ENCODE measurements around the gene RANBP9. TPM values are rescaled to one million over a fixed set of nuclear protein-coding genes. Genes with fewer than 3 reads are reported as not detected.
A peak's percentile ranks its signal among the peaks of the same experiment; 100 is the strongest.

RANBP9 gene
- total RNA-seq, 1 donor from 2014 or later = 58.9 TPM

DNA sequence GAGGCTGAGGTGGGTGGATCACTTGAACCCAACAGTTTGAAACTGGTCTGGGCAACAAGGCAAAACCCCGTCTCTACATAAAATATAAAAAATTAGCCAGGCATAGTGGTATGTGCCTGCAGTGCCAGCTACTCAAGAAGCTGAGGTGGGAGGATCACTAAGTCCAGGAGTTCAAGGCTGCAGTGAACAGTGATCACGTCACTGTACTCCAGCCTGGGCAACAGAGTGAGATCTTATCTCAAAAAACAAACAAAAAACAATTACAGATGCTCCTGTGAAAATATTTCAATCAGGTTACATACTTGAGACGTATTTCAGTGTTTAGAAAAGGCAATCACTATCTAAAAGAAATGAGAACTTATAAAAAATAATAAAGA, 33.8 kb downstream of the RANBP9 start:
- ATAC-seq = no peak

DNA sequence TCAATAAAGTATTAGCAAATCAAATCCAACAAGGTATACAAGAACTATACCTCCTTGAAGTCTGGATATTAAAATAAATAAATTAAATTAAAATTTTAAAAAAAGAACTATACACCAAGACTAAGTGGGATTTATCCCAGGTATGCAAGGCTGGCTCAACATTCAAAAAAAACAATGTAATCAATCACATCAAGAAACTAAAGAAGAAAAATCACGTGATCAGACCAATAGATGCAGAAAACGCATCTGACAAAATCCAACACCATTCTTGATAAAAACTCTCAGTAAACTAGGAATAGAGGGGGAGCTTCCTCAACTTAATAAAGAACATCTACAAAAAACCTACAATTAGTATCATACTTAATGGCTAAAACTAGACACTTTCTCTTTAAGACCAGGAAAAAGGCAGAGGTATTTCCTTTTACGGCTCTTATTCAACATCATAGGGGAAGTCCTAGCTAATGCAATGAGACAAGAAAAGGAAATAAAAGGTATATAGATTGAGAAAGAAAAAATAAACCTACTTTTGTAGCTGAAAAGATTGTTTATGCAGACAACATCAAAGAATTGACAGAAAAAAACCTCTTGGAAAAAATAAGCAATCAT, 35.0 kb downstream of the RANBP9 start:
- no peak for ATAC-seq

DNA sequence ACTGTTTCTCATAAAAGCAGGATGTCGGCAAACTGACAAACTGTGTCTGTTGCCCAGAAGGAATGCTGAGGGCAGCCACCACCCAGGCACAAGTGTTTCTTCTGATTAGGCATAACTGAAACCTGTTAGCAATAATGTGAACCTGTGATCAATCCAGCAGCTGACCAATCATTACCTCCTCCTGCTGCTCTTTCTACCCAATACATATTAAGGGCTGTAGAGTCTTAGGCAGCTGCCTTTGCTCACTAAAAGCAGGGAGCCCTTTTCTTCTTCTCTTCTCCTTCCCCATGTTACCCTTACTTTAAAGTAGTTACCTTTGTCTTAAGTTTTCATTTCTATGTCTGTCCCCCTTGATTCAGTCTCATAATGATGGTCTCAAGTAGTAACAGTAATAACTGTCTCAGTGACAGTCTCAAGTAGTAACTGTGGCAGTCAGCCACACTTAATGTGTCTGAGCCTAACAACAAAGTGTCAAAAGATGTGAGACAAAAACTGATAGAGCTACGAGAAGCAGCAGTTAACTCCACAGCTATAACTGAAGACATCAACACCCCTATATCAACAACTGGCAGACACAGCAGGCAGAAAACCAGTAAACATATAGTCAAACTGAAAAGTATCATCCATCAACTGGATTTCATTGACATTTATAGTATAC, 37.0 kb downstream of the RANBP9 start:
- ATAC-seq = no peak

DNA sequence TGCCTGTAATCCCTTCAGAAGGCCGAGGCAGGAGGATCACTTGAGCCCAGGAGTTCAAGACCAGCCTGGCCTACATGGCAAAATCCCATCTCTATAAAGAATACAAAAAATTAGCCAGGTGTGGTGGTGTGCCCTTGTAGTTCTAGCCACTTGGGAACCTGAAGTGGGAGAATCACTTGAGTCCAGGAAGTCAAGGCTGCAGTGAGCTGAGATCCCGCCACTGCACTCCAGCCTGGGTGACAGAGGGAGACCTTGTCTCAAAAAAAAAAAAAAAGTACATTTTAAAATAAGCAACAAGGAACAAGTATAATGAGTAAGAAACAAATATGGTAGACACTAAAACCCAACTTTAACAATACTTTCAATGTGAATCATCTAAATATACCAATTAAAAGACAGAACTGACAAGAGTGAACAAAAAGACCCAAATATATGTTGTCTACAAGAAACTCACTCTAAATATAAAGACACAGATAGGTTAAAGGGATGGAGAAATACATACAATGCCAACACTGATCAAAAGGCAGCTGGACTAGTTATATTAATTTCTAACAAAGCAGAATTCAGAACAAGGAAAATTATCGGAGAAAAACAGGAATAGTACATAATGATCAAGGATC, 37.7 kb downstream of the RANBP9 start:
- no peak for ATAC-seq

DNA sequence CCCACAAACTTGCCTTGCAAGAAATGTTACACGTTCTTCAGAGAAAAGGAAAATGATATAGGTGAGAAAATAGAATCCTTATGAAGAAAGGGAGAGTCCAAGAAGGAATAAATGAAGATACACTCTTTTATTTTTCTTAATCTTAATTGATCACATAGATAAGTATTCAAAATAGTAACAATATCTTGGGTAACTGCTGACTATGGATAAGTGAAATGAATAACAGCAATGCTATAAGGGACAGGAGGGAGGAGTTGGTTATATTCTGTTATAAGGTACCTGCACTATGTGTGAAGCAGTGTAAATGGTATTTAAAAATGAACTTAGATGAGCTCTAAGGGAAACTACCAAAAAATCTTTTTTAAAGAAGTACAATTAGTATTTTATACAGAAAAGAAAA, 38.3 kb downstream of the RANBP9 start:
- no peak for ATAC-seq

DNA sequence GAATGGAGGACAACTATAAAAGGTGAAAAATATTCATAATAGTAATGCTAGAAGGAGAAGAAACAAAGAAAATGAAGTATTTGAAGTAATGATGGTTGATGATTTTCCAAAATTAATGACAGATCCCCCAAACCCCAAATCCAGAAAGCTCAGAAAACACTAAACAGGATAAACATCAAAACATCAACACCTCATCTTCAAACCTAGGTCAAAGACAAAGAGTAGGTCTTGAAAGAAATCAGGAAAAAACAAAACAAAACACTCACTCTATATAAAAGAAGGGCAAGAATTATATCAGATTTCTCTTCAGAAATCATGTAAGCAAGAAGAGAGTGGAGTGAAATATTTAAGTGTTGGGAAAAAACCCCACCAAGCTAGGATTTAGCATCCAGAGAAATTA, 38.7 kb downstream of the RANBP9 start:
- no peak for ATAC-seq

DNA sequence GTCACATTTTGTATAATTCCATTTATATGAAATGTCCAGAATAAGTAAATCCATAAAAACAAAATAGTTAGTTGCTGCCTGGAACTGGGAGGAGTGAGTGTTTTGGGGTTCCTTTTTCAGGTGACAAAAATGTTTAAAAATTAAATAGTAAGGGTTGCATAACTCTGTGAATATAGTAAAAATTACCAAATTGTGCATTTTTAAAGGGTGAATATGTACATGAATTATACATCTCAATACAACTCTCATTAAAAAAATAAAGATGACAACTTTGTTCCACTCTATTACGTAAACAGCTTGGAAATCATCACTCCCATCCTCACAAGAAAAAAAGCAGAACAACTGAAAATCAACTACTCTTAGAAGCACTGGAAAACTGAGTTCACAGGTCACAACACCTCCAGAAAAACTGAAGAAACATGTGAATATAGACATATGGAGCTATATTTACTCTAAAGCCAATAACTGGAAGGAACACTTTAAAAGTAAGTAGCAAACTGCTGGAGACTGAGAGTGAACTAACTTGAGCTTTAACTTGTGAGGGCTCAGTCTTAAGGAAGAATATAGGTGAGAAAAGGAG, 40.0 kb downstream of the RANBP9 start:
- ATAC-seq = no peak

DNA sequence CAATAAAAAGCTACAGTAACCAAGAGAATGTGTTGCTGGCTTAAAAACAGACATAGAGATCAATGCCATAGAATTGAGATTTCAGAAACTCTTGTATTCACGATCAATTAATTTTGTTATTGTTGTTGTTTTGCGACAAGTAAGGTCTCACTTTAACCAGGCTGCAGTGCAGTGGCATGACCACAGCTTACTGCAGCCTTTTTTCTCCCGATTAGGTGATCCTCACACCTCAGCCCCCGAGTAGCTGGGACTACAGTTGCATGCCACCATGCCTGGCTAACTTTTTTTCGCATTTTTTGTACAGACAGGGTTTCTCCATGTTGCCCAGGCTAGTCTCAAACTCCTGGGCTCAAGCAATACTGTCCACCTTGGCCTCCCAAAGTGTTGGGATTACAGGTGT, 42.2 kb downstream of the RANBP9 start:
- ATAC-seq = no peak

DNA sequence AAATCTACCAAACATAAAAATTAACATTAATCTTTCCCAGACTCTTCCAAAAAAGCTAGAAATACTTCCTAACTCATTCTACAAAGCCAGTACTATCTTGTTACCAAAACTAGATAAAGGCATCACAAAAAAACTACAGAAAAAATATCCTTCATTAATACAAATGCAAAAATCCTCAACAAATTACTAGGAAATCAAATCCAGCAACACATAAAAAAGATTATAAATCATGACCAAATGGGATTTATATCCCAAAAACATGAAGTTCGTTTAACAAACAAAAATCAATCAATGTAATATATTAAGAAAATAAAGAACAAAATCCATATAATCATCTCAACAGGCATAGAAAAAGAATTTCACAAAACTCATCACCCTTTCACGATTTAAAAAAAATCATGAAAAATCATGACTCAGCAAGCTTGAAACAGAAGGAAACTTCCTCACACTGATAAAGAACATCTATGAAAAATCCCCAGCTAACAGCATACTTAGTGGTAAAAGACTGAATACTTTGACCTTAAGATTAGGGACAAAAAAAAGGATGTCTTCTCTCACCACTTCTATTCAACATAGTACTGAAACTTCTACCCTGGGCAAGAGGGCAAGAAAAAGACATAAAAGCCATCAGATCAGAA, 43.2 kb downstream of the RANBP9 start:
- ATAC-seq = no peak

DNA sequence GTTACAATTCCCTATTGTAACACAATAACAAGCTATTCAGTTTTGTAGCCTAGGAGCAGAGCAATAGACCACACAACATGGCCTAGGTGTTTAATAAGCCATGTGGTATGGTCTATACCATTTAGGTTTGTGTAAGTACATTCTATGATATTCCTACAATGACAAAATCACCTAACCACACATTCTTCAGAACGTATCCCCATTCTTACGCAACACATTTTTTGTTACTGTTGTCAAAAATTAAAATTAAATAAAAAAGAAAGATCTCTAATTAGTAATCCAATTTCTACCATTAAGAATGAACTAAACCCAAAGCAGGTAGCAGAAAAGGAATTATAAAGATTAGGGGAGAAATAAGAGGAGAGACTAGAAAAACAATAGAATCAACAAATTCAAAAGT, 44.0 kb downstream of the RANBP9 start:
- ATAC-seq = no peak

DNA sequence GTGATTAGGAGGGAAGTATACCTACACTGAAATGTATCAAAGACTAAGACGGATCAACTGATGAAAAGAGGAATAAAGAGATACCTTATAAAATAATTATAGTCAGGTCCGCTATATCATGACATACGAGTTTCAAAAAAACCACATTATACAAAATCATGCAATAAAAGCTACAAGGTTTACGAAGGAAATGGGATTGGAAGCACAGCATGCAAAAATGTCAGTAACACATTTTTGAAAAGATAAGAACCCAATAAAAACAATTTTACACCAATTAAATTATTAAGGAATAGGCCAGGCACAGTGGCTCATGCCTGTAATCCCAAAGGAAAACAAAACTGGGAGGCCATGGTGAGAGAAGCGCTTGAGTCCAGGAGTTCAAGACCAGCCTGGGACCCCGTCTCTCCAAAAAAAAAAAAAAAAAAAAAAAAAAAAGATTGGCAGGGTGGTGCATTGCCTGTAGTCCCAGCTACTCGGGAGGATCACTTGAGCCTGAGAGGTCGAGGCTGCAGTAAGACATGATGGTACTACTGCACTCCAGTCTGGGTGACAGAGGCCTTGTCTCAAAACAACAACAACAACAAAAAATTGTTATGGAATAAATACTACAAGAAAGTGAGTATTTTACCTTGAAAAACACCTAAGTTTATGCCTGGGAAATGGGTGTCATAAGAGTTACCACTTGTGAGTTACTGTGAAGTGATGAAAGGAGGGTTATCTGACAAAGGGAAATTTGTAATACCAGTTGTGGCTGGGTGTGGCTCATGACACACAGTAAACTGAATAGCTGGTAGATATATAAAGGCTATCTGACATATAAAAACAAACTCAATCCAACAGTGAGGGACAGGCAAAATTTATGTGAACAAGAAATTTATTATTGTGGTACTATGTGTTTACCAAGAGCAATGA, 45.2 kb downstream of the RANBP9 start:
- ATAC-seq = peak; percentile 87

DNA sequence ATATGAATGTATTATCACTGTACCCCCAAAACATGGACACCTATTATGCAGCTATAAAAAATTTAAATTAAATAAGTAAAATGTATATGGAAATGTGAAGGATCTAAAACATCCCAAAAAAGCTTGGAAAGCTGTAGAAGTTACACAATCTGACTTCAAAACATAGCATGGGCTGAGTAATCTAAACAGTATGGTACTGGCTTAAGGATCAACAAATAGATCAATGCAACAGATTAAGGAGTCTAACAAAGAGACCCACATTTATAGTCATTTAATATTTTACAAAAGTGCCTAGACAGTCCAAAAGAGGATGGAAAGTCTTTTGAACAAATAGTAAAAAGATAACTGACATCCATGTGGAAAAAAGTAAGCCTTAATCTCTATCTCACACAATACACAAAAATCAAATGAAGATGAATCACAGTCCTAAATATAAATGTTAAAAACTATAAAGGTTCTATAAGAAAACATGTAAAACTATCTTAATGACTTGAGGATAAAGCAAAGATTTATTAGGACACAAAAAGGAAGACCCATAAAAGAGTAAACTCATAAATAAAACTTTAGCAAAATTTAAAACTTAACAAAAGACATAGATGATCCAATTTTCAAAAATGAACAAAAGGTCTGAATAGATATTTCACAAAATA, 46.8 kb downstream of the RANBP9 start:
- no peak for ATAC-seq

DNA sequence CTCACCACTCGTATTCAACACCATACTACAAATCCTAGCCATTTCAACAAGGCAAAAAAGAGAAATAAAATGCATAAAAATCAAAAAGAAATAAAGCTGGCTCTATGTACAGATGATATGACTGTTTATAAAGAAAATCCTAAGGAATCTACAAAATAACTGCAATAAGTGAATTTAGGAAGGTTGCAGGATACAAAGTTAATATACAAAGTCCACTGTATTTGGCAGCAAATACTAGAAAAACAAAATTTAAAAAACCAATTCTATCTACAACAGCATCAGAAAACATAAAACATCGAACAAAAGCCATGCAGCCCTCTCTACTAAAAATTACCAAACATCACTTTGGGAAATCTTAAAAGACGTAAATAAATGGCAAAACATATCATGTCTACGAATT, 47.6 kb downstream of the RANBP9 start:
- no peak for ATAC-seq

DNA sequence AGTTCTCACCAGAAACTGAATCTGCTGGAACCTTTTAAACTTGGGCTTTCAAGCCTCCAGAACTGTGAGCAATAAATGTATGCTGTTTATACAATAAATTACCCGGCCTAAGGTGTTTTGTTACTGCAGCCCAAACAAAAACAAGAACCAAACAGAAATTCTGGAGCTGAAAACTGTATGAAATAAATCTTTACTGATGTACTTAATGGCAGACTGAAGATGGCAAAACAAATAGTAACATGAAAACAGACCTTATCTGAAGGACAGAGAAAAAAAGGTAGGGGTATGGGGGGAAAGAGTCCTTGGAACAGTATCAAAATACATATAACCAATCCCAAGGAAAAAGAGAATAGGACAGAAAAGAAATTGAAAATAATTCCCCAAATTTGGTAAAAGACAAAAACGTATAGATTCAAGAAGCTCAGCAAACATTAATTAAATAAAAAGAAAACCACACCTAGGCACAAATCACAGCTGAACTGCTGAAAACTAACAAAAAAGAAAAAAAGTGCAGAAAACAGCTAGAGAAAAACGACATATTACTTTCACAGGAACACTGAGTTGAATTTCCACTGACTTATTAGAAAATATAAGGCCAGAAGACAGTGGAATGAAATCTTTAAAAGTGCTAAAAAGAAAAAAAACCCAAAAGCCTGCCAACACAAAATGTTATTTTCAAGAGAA, 48.8 kb downstream of the RANBP9 start:
- ATAC-seq = no peak

DNA sequence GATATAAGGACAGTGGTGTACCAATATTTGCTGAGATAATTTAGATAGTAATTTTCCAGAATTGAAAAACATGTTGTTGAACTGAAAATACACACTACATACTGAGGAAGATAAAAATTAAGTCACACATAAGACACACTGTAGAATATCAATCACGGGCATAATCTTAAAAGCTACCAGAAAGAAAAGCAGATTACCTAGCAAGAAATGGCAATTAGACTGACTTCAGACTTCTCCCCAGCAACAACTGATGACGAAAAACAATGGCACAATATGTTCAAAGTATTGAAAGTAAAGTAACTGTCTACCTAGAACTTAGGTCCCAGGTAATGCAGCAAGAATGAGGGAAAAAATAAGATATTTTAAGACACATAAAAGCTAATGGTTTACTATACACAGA, 50.0 kb downstream of the RANBP9 start:
- no peak for ATAC-seq

DNA sequence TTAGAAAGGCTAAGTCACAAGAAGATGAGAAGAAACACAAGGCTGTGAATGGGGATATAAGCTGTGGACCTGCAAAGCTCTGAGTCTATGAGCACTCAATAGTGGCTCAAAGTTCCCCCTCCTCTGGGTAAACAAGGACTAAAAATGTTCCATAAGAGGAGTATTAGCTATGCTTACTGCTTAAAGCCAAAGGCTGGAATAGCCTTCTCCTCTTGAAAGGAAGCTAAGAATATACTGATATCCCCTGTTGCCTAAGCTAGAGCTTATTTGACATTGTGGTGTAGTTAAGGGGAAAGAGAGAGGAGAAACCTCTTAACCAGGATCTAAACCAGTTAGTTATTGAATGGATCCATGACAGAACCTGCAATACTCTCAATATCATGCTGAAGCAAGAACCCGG, 50.7 kb downstream of the RANBP9 start:
- ATAC-seq = no peak

DNA sequence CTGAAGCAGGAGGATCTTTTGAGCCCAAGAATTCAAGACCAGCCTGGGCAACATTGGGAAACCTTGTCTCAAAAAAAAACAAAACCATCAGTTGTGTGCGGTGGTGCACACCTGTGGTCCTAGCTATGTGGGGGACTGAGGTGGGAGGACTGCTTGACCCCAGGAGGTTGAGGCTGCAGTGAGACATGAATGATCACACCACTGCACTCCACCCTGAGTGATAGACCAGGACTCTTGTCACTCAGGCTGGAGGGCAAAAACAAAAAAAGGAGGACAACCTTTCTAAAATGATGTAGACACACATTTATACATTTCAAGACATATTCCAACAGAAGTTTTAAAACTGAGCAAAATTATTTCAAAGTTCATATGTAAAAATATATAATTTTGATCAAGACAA, 51.4 kb downstream of the RANBP9 start:
- no peak for ATAC-seq

DNA sequence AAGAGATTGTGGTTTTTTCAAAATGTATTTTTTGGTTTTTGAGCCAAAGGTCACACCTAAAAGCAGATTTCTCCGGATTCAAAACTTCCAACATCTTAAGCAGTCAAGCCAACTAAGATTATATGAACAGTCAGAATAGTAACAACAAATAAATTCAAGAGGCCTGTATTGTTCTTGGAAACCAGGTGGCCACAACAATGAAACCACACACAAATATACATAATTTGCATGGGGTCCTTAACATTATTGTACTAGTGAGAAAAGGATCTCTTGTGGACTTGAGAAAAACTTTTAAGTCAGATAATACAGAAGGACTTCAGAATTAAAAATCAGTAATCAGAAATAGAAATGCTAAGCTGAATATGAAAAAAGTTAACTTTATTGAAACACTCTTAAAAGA, 55.9 kb downstream of the RANBP9 start:
- no peak for ATAC-seq

DNA sequence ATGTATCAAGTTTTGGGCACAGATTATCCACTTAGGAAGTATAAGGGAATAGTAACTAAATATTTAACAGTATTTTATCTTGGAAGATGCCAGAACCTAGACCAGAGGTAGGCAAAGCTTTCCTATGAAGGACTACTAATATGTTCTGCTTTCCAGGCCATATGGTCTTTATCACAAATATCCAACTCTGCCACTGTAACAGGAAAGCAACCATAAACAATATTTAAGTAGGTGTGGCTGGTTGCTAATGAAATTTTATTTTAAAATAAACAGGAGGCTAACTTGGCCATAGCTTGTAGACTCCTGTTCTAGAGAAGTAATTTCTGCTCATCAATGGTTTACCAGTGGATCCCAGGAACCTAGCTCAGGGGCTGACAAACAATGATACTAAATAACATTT, 57.1 kb downstream of the RANBP9 start:
- no peak for ATAC-seq

DNA sequence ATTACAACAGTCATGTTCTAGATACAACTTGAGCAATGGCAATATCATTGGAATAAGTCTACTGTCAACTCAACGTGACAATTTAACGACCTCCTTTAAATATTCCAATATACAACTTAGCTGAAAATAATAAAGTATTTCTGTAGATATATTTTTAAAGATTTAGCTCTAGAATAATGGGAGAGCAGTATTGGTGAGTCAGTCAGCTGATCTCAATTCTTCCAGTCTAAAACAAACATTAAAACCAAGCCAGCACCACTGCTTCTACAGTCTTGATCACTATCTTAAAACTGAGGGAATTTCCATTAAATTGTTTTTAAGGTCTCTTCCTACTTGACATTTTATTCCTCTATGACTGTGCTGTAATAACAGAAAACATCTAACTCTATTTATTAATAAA, 58.3 kb downstream of the RANBP9 start:
- ATAC-seq = no peak

DNA sequence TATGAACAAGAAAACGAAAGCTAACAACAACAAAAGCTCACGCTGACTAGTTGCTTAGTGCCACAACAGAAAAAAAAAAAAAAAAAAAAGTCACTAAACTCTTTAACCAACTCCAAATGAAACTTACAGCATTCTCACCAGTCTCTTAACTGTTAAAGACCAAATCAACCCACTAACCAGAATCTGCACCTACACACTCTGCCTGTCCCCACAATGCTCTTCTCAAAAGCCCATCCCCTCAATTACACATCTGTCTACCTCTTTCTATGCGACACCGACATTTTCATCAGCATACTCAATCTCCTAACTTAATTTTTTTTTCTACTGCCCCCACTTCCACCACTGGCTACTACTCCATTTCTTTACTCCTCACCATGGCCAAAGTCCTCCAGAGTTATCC, 62.2 kb downstream of the RANBP9 start:
- ATAC-seq = no peak
